Cardiac fibroblast (primary cell): ENCODE results near the gene ADARB1.
A peak's percentile ranks its signal among the peaks of the same experiment; 100 is the strongest.

Experiments
- DNase-seq, 2 donors: peaks; one replicate each; pipeline versions ENCODE4 v3.0.0 to v3.0.0-alpha.2; 2010; ENCODE audit warnings: low read depth in 2 of 2
- H3K4me3 ChIP-seq, 2 donors: replicated peaks in 1 of 2; 1 replicate in 1 of 2; 2 replicates in 1 of 2; pipeline ENCODE4 v1.5.1; 2011; ENCODE audit warnings: low read depth in 2 of 2, low read length in 2 of 2, mild to moderate bottlenecking in 2 of 2, moderate library complexity in 1 of 2
- CTCF ChIP-seq: IDR thresholded peaks from one replicate; pipeline ENCODE4 v1.5.1; 2011; ENCODE audit warnings: low read depth, mild to moderate bottlenecking, low read length, inconsistent platforms

Gene ADARB1

GRCh38 chr21:45098867-45099266 is 24.5 kb downstream of the ADARB1 start:
- peak; percentile 30 to 36 for DNase-seq
- H3K4me3 ChIP-seq: no peak overlapping the region
- TF ChIP-seq CTCF: peak; percentile 48

- H3K4me3 ChIP-seq: no peak overlapping the region
- no peak for TF ChIP-seq CTCF
- DNase-seq: no peak
Observed at GRCh38 chr21:45099571-45099970, 25.2 kb downstream of the ADARB1 start.

GRCh38 chr21:45100866-45101265 is 26.5 kb downstream of the ADARB1 start:
- DNase-seq: no peak
- TF ChIP-seq CTCF: no peak
- no peak overlapping the region for H3K4me3 ChIP-seq

- no peak overlapping the region for H3K4me3 ChIP-seq
- peak; percentile 36 for TF ChIP-seq CTCF
- peak; percentile 67 to 85 for DNase-seq
Observed at GRCh38 chr21:45102391-45102932, 28.1 kb downstream of the ADARB1 start.

GRCh38 chr21:45103971-45104520 is 29.7 kb downstream of the ADARB1 start:
- no peak overlapping the region for H3K4me3 ChIP-seq
- TF ChIP-seq CTCF: no peak
- DNase-seq: no peak

- H3K4me3 ChIP-seq: no peak overlapping the region
- TF ChIP-seq CTCF: no peak
- peak; percentile 26 to 52 for DNase-seq
Observed at GRCh38 chr21:45104560-45104959, 30.2 kb downstream of the ADARB1 start.
